Ovary (tissue), 9 donors: ENCODE measurements around the gene ZNRD2. TPM values are rescaled to one million over a fixed set of nuclear protein-coding genes. Genes with fewer than 3 reads are reported as not detected.

Experiments used
- DNase-seq, 5 donors: peaks; one replicate each; pipeline ENCODE4 v3.0.0-alpha.2; 2019 to 2020
- H3K27ac ChIP-seq, 2 donors: fragments of 200-600 bp; one replicate each; pipeline versions ENCODE4 v1.5.1 to v1.8.0; 2019 to 2022
- H3K27me3 ChIP-seq: fragments of 200-600 bp; one replicate; pipeline ENCODE4 v1.8.0; 2022
- H3K36me3 ChIP-seq: fragments of 200-600 bp; sonication (generic); one replicate; pipeline ENCODE4 v1.5.1; 2019
- H3K4me1 ChIP-seq: one replicate; pipeline ENCODE4 v1.8.1; 2013; ENCODE audit warnings: mild to moderate bottlenecking, moderate library complexity; ENCODE audit not compliant: insufficient read depth
- H3K4me3 ChIP-seq: fragments of 200-600 bp; sonication (generic); one replicate; pipeline ENCODE4 v1.5.1; 2017
- H3K9me3 ChIP-seq, 2 donors: fragments of 200-600 bp in 1 of 2; sonication (generic) in 1 of 2; one replicate each; pipeline versions ENCODE4 v1.5.1 to v1.8.1; 2013 to 2019; ENCODE audit warnings: mild to moderate bottlenecking in 1 of 2, moderate library complexity in 1 of 2
- CTCF ChIP-seq, 3 donors: fragments of 450-650 bp in 2 of 3; fragments of 200-600 bp in 1 of 3; IDR thresholded peaks; one replicate each; pipeline versions ENCODE4 v1.5.1 to v1.8.0; 2016 to 2022; ENCODE audit warnings: antibody characterized with exemption in 3 of 3, mild to moderate bottlenecking in 1 of 3
- EP300 ChIP-seq: sonication (generic); formaldehyde crosslinking; IDR thresholded peaks from one replicate; pipeline ENCODE4 v1.6.1; 2017; ENCODE audit warnings: antibody characterized with exemption
- POLR2A ChIP-seq: fragments of 450-650 bp; IDR thresholded peaks from one replicate; pipeline ENCODE4 v1.6.1; 2017; ENCODE audit warnings: antibody characterized with exemption, mild to moderate bottlenecking, moderate library complexity
- WGBS, 3 donors: extraction: QIAGEN DNeasy Blood & Tissue Kit in 1 of 3; methylation state at CpG; one replicate each; pipeline versions ENCODE4 v1.1.5 to v1.1.7; 2013 to 2017; 5-methylcytosine and 5-hydroxymethylcytosine counted together
- intact Hi-C, 4 donors: fragments of 100-400 bp; cut with DNase I; formaldehyde crosslinking; loops; one replicate each; pipeline versions ENCODE4 v1.11.0 to v1.15.1; 2022 to 2023
- polyA plus RNA-seq, 2 donors: library from polyadenylated mRNA; stranded (reverse); fragments of 200-250 nt in 1 of 2; fragments of 350-450 nt in 1 of 2; fragmentation: Illumina TruSeq in 1 of 2; extraction: RNeasy Lipid Tissue Mini Kit (QIAGEN cat#74804) in 1 of 2; gene quantifications; one replicate each; pipeline ENCODE4 v1.2.3, GENCODE V29; 2013 to 2014
- total RNA-seq, 7 donors: library from RNA; depleted of rRNA in 2 of 7; stranded (reverse); fragments of >200 nt in 2 of 7; fragmentation: NEBNext Ultra II Directional in 3 of 7; extraction: Animal tissue kit (Norgen Biotek cat#: 25700) in 3 of 7; gene quantifications; one replicate each; pipeline versions ENCODE4 v1.1.0 to v1.2.4, GENCODE V29; 2016 to 2023
- donor health status: DM: no; HTN: no; CAD: no; lungs with moderate emphysema.
- donor health status: DM: no; HTN: no; CAD: no.
- donor health status: Bipolar disorder and iron deficiency.
- donor health status: DM: yes; HTN: yes; CAD: no.
- donor health status: DM: no; HTN: no; CAD: no.
- donor health status: DM: yes; HTN: yes; CAD: no.

Gene ZNRD2
- total and polyA plus RNA-seq, 9 donors = 2.3 to 61.8 (median 39.2) TPM

GRCh38 chr11:65540290-65541092 lies 29.8 kb upstream of the ZNRD2 start:
- intact Hi-C loops = loop anchor here in 2 of 4 donors (1.0 to 5.0 kb wide), 4 partner anchors 31 to 72 kb away; partner anchors contain the start of genes FAM89B (in 1 of the 2) and MAP3K11 (in 1 of the 2)
- 1 to 2% (median 1%) methylated on average over 29 to 78 of the region's 78 CpGs for WGBS, 3 donors
- H3K4me3 ChIP-seq = peak overlapping the region; percentile 51
- H3K4me1 ChIP-seq = peaks cover 8% of the 10 kb centered on the region
- no peaks in the 10 kb centered on the region for H3K9me3 ChIP-seq
- TF ChIP-seq POLR2A (peak; percentile 21), CTCF (IDR thresholded peaks at IDR 0.05) (peak; percentile 71 to 97 (median 92)), EP300 (peak; percentile 50)
- peak; percentile 89 to 96 (median 93) for DNase-seq
- H3K27ac ChIP-seq = peak overlapping the region; percentile 84 to 86
- H3K36me3 ChIP-seq = no peaks in the 10 kb centered on the region
- no peaks in the 10 kb centered on the region for H3K27me3 ChIP-seq

- Histone ChIP-seq H3K27me3 (no peaks in the 10 kb centered on the region), H3K27ac (peak overlapping the region; percentile 84 to 86), H3K9me3 (no peaks in the 10 kb centered on the region), H3K4me3 (peak overlapping the region; percentile 51), H3K36me3 (no peaks in the 10 kb centered on the region), H3K4me1 (peaks cover 8% of the 10 kb centered on the region)
- 35 to 47% (median 41%) methylated on average over 18 of the region's 18 CpGs for WGBS, 3 donors
- TF ChIP-seq POLR2A (no peak), CTCF (IDR thresholded peaks at IDR 0.05) (no peak), EP300 (no peak)
- intact Hi-C loops = loop anchor here in 1 of 4 donors (2.0 to 5.0 kb wide), 2 partner anchors 31 to 71 kb away; partner anchors contain the start of genes FAM89B and MAP3K11
- DNase-seq = peak in 1 of 5 donors; percentile 40
These were observed 28.9 kb upstream of the ZNRD2 start for GRCh38 chr11:65541093-65541982.

- DNase-seq = no peak
- no peaks in the 10 kb centered on the region for H3K9me3 ChIP-seq
- H3K27me3 ChIP-seq = no peaks in the 10 kb centered on the region
- TF ChIP-seq POLR2A = no peak
- no peak for TF ChIP-seq EP300
- TF ChIP-seq CTCF (IDR thresholded peaks at IDR 0.05) = no peak
- H3K4me1 ChIP-seq = peaks cover 8% of the 10 kb centered on the region
- no peak overlapping the region for H3K27ac ChIP-seq
- H3K36me3 ChIP-seq = no peaks in the 10 kb centered on the region
- 87 to 94% (median 93%) methylated on average over 3 of the region's 3 CpGs for WGBS, 3 donors
- H3K4me3 ChIP-seq = no peak overlapping the region
- intact Hi-C loops = loop anchor here in 2 of 4 donors (2.0 to 5.0 kb wide), 2 partner anchors 14 to 69 kb away; partner anchors contain the start of gene MAP3K11 (in 1 of the 2)
These were observed 27.4 kb upstream of the ZNRD2 start for GRCh38 chr11:65542738-65543390.

GRCh38 chr11:65545853-65546216 lies 24.4 kb upstream of the ZNRD2 start:
- Histone ChIP-seq H3K9me3 (no peaks in the 10 kb centered on the region), H3K36me3 (no peaks in the 10 kb centered on the region), H3K4me1 (peaks cover 4% of the 10 kb centered on the region), H3K4me3 (no peak overlapping the region), H3K27me3 (no peaks in the 10 kb centered on the region), H3K27ac (no peak overlapping the region)
- WGBS, 3 donors = 85 to 90% (median 88%) methylated on average over 4 of the region's 4 CpGs
- intact Hi-C loops = no loop called here
- TF ChIP-seq CTCF (IDR thresholded peaks at IDR 0.05) = no peak
- no peak for TF ChIP-seq POLR2A
- TF ChIP-seq EP300 = no peak
- no peak for DNase-seq
